ENCODE results near the gene SSB. TPM values are rescaled to one million over a fixed set of nuclear protein-coding genes. Genes with fewer than 3 reads are reported as not detected.
"Not testable (repeated sequence)": the region's sequence is repeated elsewhere in the genome, so short reads cannot be mapped to it uniquely, and the experiment has no call there.

The SSB gene
- total RNA-seq, 1 experiment from 2014 or later, result 102 TPM

GRCh38 chr2:169823996-169824372, 25.3 kb downstream of the SSB start:
- no peak for DNase-seq (ENCODE audit: low read depth)
- in situ Hi-C loops (cut with HindIII; ENCODE audit: low pct_unique_long_range_greater_than_20kb, low sequenced_read_pairs), result no loop called here

- in situ Hi-C loops (cut with HindIII; ENCODE audit: low pct_unique_long_range_greater_than_20kb, low sequenced_read_pairs), result no loop called here
Measured at GRCh38 chr2:169824373-169825333, 26.0 kb downstream of the SSB start, which contains the start of gene METTL5. TSS of gene METTL5 (minus strand) at chr2:169824905. CDS start at chr2:169824597, 308 bp downstream.

GRCh38 chr2:169827272-169828140, 28.8 kb downstream of the SSB start, which contains the start of gene UBR3:
TSS of gene UBR3 (plus strand) at chr2:169827454. CDS start at chr2:169827508, 54 bp downstream.
- in situ Hi-C loops (cut with HindIII; ENCODE audit: low pct_unique_long_range_greater_than_20kb, low sequenced_read_pairs), result no loop called here
- DNase-seq (ENCODE audit: low read depth), result peak; percentile 84

More at GRCh38 chr2:169824373-169825333, 26.0 kb downstream of the SSB start, which contains the start of gene METTL5:
- DNase-seq (ENCODE audit: low read depth), result peak; percentile 83

- in situ Hi-C loops (cut with HindIII; ENCODE audit: low pct_unique_long_range_greater_than_20kb, low sequenced_read_pairs), result no loop called here
- peak; percentile 46 for DNase-seq (ENCODE audit: low read depth)
Measured at GRCh38 chr2:169828141-169828811, 29.6 kb downstream of the SSB start.

- in situ Hi-C loops (cut with HindIII; ENCODE audit: low pct_unique_long_range_greater_than_20kb, low sequenced_read_pairs), result no loop called here
- no peak for DNase-seq (ENCODE audit: low read depth)
Measured at GRCh38 chr2:169834401-169834800, 35.7 kb downstream of the SSB start.

GRCh38 chr2:169838743-169839489, 40.2 kb downstream of the SSB start:
- in situ Hi-C loops (cut with HindIII; ENCODE audit: low pct_unique_long_range_greater_than_20kb, low sequenced_read_pairs), result no loop called here
- no peak for DNase-seq (ENCODE audit: low read depth)

GRCh38 chr2:169839954-169840746, 41.5 kb downstream of the SSB start:
- in situ Hi-C loops (cut with HindIII; ENCODE audit: low pct_unique_long_range_greater_than_20kb, low sequenced_read_pairs), result no loop called here
- no peak for DNase-seq (ENCODE audit: low read depth)

- in situ Hi-C loops (cut with HindIII; ENCODE audit: low pct_unique_long_range_greater_than_20kb, low sequenced_read_pairs), result no loop called here
Measured at GRCh38 chr2:169840747-169841142, 42.1 kb downstream of the SSB start.

GRCh38 chr2:169841625-169842024, 43.0 kb downstream of the SSB start:
- DNase-seq (ENCODE audit: low read depth); in situ Hi-C loops (cut with HindIII; ENCODE audit: low pct_unique_long_range_greater_than_20kb, low sequenced_read_pairs): not testable (repeated sequence)

More at GRCh38 chr2:169840747-169841142, 42.1 kb downstream of the SSB start:
- DNase-seq (ENCODE audit: low read depth), result no peak

- in situ Hi-C loops (cut with HindIII; ENCODE audit: low pct_unique_long_range_greater_than_20kb, low sequenced_read_pairs), result no loop called here
- no peak for DNase-seq (ENCODE audit: low read depth)
Measured at GRCh38 chr2:169845016-169845415, 46.3 kb downstream of the SSB start.

GRCh38 chr2:169848959-169849693, 50.5 kb downstream of the SSB start:
- DNase-seq (ENCODE audit: low read depth); in situ Hi-C loops (cut with HindIII; ENCODE audit: low pct_unique_long_range_greater_than_20kb, low sequenced_read_pairs): not testable (repeated sequence)

GRCh38 chr2:169849710-169850109, 51.0 kb downstream of the SSB start:
- in situ Hi-C loops (cut with HindIII; ENCODE audit: low pct_unique_long_range_greater_than_20kb, low sequenced_read_pairs), result no loop called here
- DNase-seq (ENCODE audit: low read depth), result no peak

- DNase-seq (ENCODE audit: low read depth), result no peak
- in situ Hi-C loops (cut with HindIII; ENCODE audit: low pct_unique_long_range_greater_than_20kb, low sequenced_read_pairs), result no loop called here
Measured at GRCh38 chr2:169853041-169853668, 54.5 kb downstream of the SSB start.

- in situ Hi-C loops (cut with HindIII; ENCODE audit: low pct_unique_long_range_greater_than_20kb, low sequenced_read_pairs), result not testable (repeated sequence)
Measured at GRCh38 chr2:169855281-169856258, 56.9 kb downstream of the SSB start.

GRCh38 chr2:169859423-169859822, 60.8 kb downstream of the SSB start:
- in situ Hi-C loops (cut with HindIII; ENCODE audit: low pct_unique_long_range_greater_than_20kb, low sequenced_read_pairs), result no loop called here
- DNase-seq (ENCODE audit: low read depth), result no peak

More at GRCh38 chr2:169855281-169856258, 56.9 kb downstream of the SSB start:
- DNase-seq (ENCODE audit: low read depth), result not testable (repeated sequence)

All from Caki2 (cell line).